ENCODE results near the gene AUTS2.

DNA sequence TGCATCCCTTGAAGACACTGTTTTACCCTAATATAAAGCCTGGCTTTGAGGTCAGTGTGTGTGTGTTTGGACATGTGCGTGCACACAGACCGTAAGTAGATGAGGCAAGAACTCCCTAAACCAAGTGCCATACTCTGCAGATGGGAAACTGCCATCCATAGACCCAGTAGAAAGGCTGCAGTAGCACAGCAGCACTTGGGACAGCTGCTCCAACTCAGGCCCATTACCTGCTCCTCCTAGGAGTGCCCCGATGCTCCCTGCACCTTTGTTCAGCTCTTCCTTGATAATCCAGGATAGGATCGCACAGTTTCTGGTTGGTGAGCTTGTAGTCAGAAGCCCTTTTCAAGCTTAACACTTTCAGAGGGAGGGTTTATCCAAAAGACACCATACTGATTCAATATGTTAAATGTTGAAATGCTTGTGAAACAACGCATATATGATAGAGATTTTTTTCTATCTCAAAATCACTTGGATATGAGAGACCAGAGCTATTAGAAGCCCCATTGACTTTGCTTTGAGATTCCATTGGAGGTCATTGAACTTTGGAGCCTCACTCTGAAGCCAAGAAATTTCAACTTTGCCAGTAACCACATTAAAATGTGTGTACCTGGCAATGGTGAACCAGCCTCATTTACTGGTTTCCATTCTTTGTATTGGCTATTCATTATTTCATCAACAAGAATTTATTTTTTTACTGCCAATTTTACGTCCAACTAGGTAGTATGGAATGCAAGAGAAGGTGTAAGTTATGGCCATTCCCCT lies 776.7 kb downstream of the AUTS2 start:
- TF ChIP-seq, protein P1, sequence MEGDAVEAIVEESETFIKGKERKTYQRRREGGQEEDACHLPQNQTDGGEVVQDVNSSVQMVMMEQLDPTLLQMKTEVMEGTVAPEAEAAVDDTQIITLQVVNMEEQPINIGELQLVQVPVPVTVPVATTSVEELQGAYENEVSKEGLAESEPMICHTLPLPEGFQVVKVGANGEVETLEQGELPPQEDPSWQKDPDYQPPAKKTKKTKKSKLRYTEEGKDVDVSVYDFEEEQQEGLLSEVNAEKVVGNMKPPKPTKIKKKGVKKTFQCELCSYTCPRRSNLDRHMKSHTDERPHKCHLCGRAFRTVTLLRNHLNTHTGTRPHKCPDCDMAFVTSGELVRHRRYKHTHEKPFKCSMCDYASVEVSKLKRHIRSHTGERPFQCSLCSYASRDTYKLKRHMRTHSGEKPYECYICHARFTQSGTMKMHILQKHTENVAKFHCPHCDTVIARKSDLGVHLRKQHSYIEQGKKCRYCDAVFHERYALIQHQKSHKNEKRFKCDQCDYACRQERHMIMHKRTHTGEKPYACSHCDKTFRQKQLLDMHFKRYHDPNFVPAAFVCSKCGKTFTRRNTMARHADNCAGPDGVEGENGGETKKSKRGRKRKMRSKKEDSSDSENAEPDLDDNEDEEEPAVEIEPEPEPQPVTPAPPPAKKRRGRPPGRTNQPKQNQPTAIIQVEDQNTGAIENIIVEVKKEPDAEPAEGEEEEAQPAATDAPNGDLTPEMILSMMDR (conservative IDR thresholded peaks at IDR 0.05; ENCODE audit: low read depth, low read length), result no peak
- TF ChIP-seq EZH2 (IDR thresholded peaks at IDR 0.05; ENCODE audit: borderline replicate concordance, low read depth, low read length, poor library complexity, severe bottlenecking), result no peak

All from A673 (cell line).